HG03457 (cell line): ENCODE measurements around the gene FAM156A.
"Not testable (repeated sequence)": the region's sequence is repeated elsewhere in the genome, so short reads cannot be mapped to it uniquely, and the experiment has no call there.

Experiments used
- ATAC-seq: cut with Tn5 transposase; IDR thresholded peaks from one replicate; pipeline ENCODE4 v1.9.1; 2021; ENCODE audit warnings: moderate number of reproducible peaks; ENCODE audit not compliant: unreplicated experiment

FAM156A gene

GRCh38 chrX:52906072-52906471 is 52.2 kb downstream of the FAM156A start:
- not testable (repeated sequence) for ATAC-seq

GRCh38 chrX:52905531-52905930 is 52.8 kb downstream of the FAM156A start:
- ATAC-seq, result not testable (repeated sequence)
